ENCODE results near the gene MTRF1L. TPM values are rescaled to one million over a fixed set of nuclear protein-coding genes. Genes with fewer than 3 reads are reported as not detected.

Gene MTRF1L
- total RNA-seq, 4 donors from 2014 or later, result 17.8 to 24.9 (median 22.5) TPM

GRCh38 chr6:152941746-152942145, 60.8 kb downstream of the MTRF1L start:
- in situ Hi-C loops (cut with MboI; ENCODE audit: low sequenced_read_pairs in 4 of 4), result no loop called here

More at GRCh38 chr6:152941746-152942145, 60.8 kb downstream of the MTRF1L start:
- TF ChIP-seq POLR2A (IDR thresholded peaks at IDR 0.05) (no peak), CTCF (IDR thresholded peaks at IDR 0.05 in 4 of 5, conservative IDR thresholded peaks at IDR 0.05 in 1 of 5) (no peak)
- Histone ChIP-seq H3K4me1 (peaks cover 4 to 9% of the 10 kb centered on the region in 2 donors), H3K27ac (no peak overlapping the region), H3K9me3 (no peaks in the 10 kb centered on the region), H3K27me3 (no peaks in the 10 kb centered on the region), H3K4me3 (no peak overlapping the region), H3K36me3 (no peaks in the 10 kb centered on the region)
- ATAC-seq, result no peak
- no peak for DNase-seq
- intact Hi-C loops (cut with DNase I; ENCODE audit: low total_unique reads), result no loop called here

Other genes starting within 250 kb of the MTRF1L start
- 1 to 10 TPM in 2 of 4 donors, under 1 TPM in 2; 0.78 to 1.9 (median 1.0) TPM for gene FBXO5, start 19.7 kb downstream of the MTRF1L start, total RNA-seq
- under 1 TPM in 1 of 4 donors, not detected in 3; 0.11 TPM for gene RGS17, start 128.6 kb upstream of the MTRF1L start, total RNA-seq